Endothelial cell (in vitro differentiated cells): ENCODE results near the gene ARSI. TPM values are rescaled to one million over a fixed set of nuclear protein-coding genes. Genes with fewer than 3 reads are reported as not detected.

Experiments
- DNase-seq: peaks from one replicate; pipeline ENCODE4 v3.0.0; 2021; ENCODE audit warnings: low spot score
- H3K27ac Mint-ChIP-seq: one replicate; pipeline ENCODE4 v1.8.0; 2021; ENCODE audit warnings: mixed read lengths, inconsistent platforms; ENCODE audit not compliant: unreplicated experiment
- H3K27me3 Mint-ChIP-seq: one replicate; pipeline ENCODE4 v1.8.0; 2021; ENCODE audit warnings: mild to moderate bottlenecking, moderate library complexity, mixed read lengths, inconsistent platforms; ENCODE audit not compliant: unreplicated experiment
- H3K36me3 Mint-ChIP-seq: one replicate; pipeline ENCODE4 v1.8.0; 2021; ENCODE audit warnings: mild to moderate bottlenecking, low read depth, mixed read lengths, inconsistent platforms; ENCODE audit not compliant: unreplicated experiment
- H3K4me1 Mint-ChIP-seq: one replicate; pipeline ENCODE4 v1.8.0; 2021; ENCODE audit warnings: mild to moderate bottlenecking, mixed read lengths, inconsistent platforms; ENCODE audit not compliant: unreplicated experiment
- H3K4me3 Mint-ChIP-seq: one replicate; pipeline ENCODE4 v1.8.0; 2021; ENCODE audit warnings: mild to moderate bottlenecking, mixed read lengths, inconsistent platforms; ENCODE audit not compliant: unreplicated experiment
- H3K9me3 Mint-ChIP-seq: one replicate; pipeline ENCODE4 v1.8.0; 2021; ENCODE audit warnings: mixed read lengths, inconsistent platforms; ENCODE audit not compliant: unreplicated experiment
- CTCF ChIP-seq: fragments of 200-600 bp; sonication (generic); IDR thresholded peaks from one replicate; pipeline ENCODE4 v1.5.0; 2021; ENCODE audit warnings: antibody characterized with exemption; ENCODE audit not compliant: unreplicated experiment
- total RNA-seq: library from RNA; stranded (reverse); fragmentation: NEBNext Ultra II Directional; extraction: Animal tissue kit (Norgen Biotek cat#: 25700); gene quantifications from one replicate; pipeline ENCODE4 v1.2.1, GENCODE V29; 2021; ENCODE audit not compliant: unreplicated experiment

The ARSI gene
- total RNA-seq, 1 donor from 2014 or later = 3.8 TPM

GRCh38 chr5:150286820-150287219 is 15.9 kb downstream of the ARSI start:
- no peak overlapping the region for H3K27ac Mint-ChIP-seq
- peaks cover 7% of the 10 kb centered on the region for H3K27me3 Mint-ChIP-seq
- no peaks in the 10 kb centered on the region for H3K9me3 Mint-ChIP-seq
- peaks cover 8% of the 10 kb centered on the region for H3K4me1 Mint-ChIP-seq
- TF ChIP-seq CTCF = peak; percentile 62
- H3K4me3 Mint-ChIP-seq = no peak overlapping the region
- peaks cover 4% of the 10 kb centered on the region for H3K36me3 Mint-ChIP-seq
- DNase-seq = peak; percentile 43

- no peak overlapping the region for H3K4me3 Mint-ChIP-seq
- no peak for TF ChIP-seq CTCF
- DNase-seq = no peak
- peaks cover 4% of the 10 kb centered on the region for H3K36me3 Mint-ChIP-seq
- peaks cover 20% of the 10 kb centered on the region for H3K4me1 Mint-ChIP-seq
- H3K27me3 Mint-ChIP-seq = peaks cover 9% of the 10 kb centered on the region
- no peak overlapping the region for H3K27ac Mint-ChIP-seq
- H3K9me3 Mint-ChIP-seq = no peaks in the 10 kb centered on the region
Measured at GRCh38 chr5:150285114-150285513, 17.6 kb downstream of the ARSI start.

GRCh38 chr5:150284311-150284710 is 18.4 kb downstream of the ARSI start:
- Mint-ChIP-seq H3K27me3 (peaks cover 10% of the 10 kb centered on the region), H3K4me3 (no peak overlapping the region), H3K27ac (no peak overlapping the region), H3K36me3 (peaks cover 6% of the 10 kb centered on the region), H3K9me3 (no peaks in the 10 kb centered on the region), H3K4me1 (peaks cover 29% of the 10 kb centered on the region)
- no peak for TF ChIP-seq CTCF
- no peak for DNase-seq

GRCh38 chr5:150283904-150284303 is 18.8 kb downstream of the ARSI start:
- no peak for DNase-seq
- peaks cover 33% of the 10 kb centered on the region for H3K4me1 Mint-ChIP-seq
- peaks cover 7% of the 10 kb centered on the region for H3K36me3 Mint-ChIP-seq
- H3K9me3 Mint-ChIP-seq = no peaks in the 10 kb centered on the region
- no peak overlapping the region for H3K4me3 Mint-ChIP-seq
- peaks cover 11% of the 10 kb centered on the region for H3K27me3 Mint-ChIP-seq
- no peak for TF ChIP-seq CTCF
- no peak overlapping the region for H3K27ac Mint-ChIP-seq

- peaks cover 3% of the 10 kb centered on the region for H3K36me3 Mint-ChIP-seq
- DNase-seq = no peak
- H3K9me3 Mint-ChIP-seq = no peaks in the 10 kb centered on the region
- no peak overlapping the region for H3K4me3 Mint-ChIP-seq
- peaks cover 7% of the 10 kb centered on the region for H3K27me3 Mint-ChIP-seq
- no peak overlapping the region for H3K27ac Mint-ChIP-seq
- H3K4me1 Mint-ChIP-seq = peaks cover 50% of the 10 kb centered on the region
- TF ChIP-seq CTCF = no peak
Measured at GRCh38 chr5:150281987-150282386, 20.7 kb downstream of the ARSI start.
